HG02885 (cell line): ENCODE data around the gene ZNF474.

Experiments used
- ATAC-seq: cut with Tn5 transposase; IDR thresholded peaks from one replicate; pipeline ENCODE4 v1.9.1; 2021; ENCODE audit warnings: mild to moderate bottlenecking; ENCODE audit not compliant: unreplicated experiment, poor library complexity

The ZNF474 gene

GRCh38 chr5:122179701-122180100 is 50.4 kb downstream of the ZNF474 start:
- no peak for ATAC-seq

GRCh38 chr5:122180146-122180712 is 50.9 kb downstream of the ZNF474 start:
- no peak for ATAC-seq

DNA sequence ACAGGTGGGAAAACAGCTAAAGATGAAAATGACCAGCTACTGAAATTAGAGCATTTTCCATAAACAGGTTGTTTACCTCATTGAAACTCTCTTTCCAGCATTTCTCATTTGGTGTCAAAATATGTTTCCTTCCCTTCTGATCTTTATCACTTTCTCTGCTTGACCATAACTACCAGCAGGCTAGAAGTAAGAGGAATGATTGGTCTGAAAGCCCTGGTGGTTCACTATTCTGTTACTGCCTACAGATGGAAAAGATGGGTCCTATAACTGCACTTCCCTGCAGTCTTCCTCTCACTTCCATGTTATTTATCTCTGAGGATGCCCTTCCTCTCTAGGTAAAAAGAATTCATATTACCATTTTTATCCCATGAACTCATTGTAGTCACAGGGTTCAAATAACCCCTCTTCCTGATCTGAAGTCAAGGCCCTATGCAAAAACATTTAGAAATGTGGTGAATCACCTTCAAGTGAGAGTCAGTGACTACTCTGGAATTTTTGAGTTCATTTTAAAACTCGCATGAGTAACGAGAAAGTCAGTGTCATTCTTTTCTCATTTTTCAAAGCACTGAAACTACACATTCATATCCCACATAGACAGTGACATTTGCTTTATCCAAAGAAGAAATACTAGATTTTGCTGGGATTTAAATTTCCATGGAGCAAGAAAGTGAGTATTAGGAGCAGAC is 51.7 kb downstream of the ZNF474 start:
- no peak for ATAC-seq

DNA sequence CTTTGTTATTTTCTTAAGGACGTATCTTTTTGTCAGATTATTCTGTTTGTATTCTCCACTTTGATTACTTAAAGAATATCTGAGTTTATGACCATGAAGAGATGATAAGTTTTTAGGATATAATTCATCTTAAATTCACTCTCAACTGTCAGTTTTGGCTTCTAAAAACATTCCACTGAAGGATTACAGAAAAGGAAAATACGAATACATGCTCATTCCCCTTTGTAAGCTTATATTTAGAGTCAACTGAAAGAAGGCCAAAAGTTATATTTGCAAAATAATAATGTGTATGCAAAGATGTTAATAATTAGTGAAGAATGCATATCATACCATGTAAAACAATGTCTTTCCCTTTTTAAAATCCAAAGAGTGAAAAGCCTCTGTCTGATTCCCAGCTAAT is 52.5 kb downstream of the ZNF474 start:
- no peak for ATAC-seq

DNA sequence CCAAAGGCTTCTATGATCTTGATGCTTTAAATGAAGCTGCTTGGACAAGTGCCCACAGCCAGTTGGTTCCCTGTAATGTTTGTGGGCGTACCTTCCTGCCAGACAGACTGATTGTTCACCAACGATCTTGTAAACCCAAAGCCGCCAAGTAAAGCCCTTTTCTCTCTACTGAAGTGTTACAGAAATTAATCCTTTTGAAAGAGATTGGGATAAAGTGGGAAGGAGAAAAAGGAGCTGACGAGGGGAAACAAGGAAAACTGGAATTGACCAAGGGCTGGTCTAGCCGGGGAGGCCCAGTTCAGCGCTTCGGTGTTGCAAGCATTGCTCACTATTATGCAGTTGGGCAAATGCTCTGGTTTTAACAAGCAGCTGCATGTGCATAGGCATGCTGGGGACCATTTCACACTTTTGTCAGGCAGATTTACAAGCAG is 53.2 kb downstream of the ZNF474 start:
- ATAC-seq: no peak

DNA sequence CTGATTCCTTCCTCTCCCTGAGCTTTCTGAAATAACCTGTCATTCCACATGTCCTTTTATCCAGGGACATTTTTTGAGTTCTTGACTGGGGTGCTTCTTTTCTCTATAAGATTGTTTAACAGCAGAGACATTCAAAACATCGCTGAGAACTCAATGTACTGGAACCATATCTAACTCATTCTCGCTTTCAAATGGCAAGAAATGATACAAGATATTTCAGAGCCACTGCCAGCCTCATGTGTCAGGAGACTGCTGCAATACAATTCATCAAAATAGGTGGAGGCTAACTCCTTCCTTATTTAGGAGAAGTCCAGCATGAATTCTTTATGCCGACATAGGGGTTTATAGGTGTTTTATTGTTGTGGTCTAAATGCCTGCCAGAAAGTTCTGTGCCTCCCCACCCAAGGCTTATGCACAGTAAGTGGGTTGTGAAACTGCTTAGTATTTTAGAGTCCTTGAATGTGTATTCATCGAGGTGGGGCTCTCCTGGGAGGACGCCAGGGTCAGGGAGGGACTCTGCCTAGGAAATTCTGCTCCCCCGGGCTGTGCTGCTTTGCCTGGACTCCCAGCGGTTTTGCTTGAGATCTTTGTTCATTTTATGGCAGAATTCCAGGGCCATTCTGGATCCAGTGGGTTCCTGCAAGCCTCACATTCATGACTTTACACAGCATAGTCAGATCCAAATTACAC is 53.9 kb downstream of the ZNF474 start:
- ATAC-seq: no peak

DNA sequence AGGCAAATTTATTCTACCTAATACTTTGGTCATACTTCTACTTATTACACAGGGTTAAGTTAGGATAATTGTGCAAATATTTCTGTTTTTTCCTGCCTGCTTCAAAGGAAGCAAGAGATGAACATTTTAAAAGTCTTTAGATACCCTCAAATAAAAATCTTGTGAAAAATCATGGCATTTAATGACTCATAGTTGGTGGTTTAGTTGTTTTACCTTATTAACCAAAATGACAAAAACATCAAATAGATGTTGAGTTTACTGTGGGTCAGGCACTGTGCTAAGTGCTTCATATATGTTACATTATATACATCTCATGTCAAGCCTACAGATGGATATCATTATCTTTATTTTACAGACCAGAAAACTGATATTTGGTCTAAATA is 54.4 kb downstream of the ZNF474 start:
- no peak for ATAC-seq

- ATAC-seq: no peak
These were observed 55.4 kb downstream of the ZNF474 start for GRCh38 chr5:122184676-122185255.

- ATAC-seq: no peak
These were observed 58.1 kb downstream of the ZNF474 start for GRCh38 chr5:122187426-122187825.

GRCh38 chr5:122190156-122190555 is 60.8 kb downstream of the ZNF474 start:
- ATAC-seq: no peak

- ATAC-seq: peak; percentile 86
These were observed 63.5 kb downstream of the ZNF474 start for GRCh38 chr5:122192497-122193496.

DNA sequence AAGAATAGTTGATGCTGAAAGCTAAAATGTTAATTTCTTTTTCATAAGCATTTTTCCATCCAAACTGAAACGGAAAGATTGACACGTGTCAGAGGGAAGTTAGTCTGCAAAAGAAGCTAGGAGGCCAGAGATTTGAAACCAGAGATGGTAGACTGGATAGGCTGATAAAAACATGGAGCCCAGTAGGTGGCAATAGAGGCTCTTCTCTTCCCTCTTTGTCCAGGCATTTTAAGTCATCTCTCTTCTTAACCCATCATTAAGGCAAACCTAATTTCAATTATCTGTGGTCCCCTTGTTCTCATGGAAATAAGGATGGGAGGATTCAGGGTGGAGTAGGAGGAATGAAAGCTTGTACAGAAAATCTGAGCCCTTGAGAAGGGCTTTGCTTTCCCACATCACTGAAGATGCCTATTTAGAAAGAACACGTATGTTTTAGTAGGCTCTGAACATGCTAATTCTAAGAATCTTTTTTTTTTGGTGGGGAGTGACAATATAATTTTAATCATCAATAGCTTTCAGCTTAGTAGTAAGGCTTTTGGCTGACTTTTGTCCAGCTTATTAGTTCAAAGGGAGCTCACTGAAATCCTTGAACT is 66.6 kb downstream of the ZNF474 start:
- ATAC-seq: no peak

DNA sequence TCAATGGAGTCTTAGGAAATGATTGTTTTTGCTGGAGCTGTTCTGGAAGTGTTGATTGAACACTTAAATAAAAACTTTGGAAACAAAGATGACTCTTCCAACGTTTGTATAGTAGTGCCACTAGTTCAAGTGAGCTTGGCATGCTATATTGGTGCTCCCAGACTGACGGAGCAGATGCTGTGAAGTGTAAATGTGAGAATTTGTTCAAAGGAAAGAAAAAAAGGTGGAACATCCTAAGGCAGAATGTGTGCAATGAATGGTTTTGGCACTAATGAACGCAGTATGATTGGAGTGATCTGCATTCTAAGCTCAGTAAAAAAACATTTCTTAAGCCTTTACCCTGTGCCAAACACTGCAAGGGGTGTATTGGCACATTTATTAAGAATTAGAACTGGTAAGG is 69.8 kb downstream of the ZNF474 start:
- ATAC-seq: no peak

DNA sequence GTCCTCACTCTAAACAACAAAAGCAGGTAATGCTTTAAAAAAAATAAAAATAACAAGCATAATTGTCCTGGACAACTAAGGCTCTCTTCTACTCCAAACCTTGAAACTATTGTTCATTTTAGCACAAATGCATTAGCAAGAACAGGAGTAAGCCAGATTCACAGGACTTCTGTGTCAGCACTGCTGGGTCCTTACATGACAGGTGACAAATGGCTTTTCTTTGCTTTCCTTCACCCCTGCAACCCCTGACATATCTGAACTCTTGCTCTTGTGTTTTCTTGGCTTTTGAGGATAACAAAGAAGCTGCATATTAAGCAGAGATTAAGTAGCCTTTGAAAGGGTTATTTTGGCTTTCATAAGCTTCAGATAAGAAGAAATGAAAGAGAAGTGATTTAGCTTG is 71.1 kb downstream of the ZNF474 start:
- ATAC-seq: no peak

DNA sequence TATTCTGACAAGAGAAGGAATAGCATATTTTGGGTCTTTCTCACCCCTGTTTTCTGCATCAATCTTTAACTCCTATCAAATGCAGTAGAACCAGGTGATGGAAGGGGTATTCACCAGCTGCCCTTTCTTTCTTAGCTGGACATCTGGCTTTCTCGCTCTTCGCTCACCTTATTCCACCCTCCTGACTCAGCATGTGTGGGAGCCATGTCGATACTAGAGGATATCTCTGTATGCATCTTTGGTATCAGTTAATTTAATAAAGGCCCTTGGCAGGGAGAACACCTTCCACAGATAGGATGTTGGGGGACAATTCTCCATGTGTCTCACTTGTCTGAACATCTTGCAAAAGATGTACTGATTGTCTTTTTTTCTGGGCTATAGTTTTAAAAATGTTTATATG is 71.5 kb downstream of the ZNF474 start:
- ATAC-seq: no peak

- ATAC-seq: no peak
These were observed 72.0 kb downstream of the ZNF474 start for GRCh38 chr5:122201365-122201764.

GRCh38 chr5:122202952-122203351 is 73.6 kb downstream of the ZNF474 start:
- no peak for ATAC-seq
